ENCODE results near the gene NUP62CL. TPM values are rescaled to one million over a fixed set of nuclear protein-coding genes. Genes with fewer than 3 reads are reported as not detected.

NUP62CL gene
- total RNA-seq, 2 experiments from 2014 or later, result 10.6 to 37.6 TPM

- DNase-seq (ENCODE audit: low spot score), result no peak
These were observed 51.2 kb downstream of the NUP62CL start for GRCh38 chrX:107154787-107155620.

GRCh38 chrX:107153005-107153404 is 53.2 kb downstream of the NUP62CL start:
- H3K27ac ChIP-seq (ENCODE audit: low read depth, low read length, poor library complexity, severe bottlenecking), result no peak overlapping the region
- ChIA-PET POLR2A (no interaction called here), CTCF (ENCODE audit: unreplicated experiment) (no interaction called here)
- no peaks in the 10 kb centered on the region for H3K36me3 ChIP-seq (ENCODE audit: insufficient read depth, low read length)
- BruUV-seq (replicated peaks), result no TSS peak
- DNase-seq (ENCODE audit: low spot score), result no peak
- no peaks in the 10 kb centered on the region for H4K20me1 ChIP-seq (ENCODE audit: insufficient read depth, low read length)
- H2AFZ ChIP-seq (ENCODE audit: low read length), result no peak overlapping the region
- TF ChIP-seq, protein P1, sequence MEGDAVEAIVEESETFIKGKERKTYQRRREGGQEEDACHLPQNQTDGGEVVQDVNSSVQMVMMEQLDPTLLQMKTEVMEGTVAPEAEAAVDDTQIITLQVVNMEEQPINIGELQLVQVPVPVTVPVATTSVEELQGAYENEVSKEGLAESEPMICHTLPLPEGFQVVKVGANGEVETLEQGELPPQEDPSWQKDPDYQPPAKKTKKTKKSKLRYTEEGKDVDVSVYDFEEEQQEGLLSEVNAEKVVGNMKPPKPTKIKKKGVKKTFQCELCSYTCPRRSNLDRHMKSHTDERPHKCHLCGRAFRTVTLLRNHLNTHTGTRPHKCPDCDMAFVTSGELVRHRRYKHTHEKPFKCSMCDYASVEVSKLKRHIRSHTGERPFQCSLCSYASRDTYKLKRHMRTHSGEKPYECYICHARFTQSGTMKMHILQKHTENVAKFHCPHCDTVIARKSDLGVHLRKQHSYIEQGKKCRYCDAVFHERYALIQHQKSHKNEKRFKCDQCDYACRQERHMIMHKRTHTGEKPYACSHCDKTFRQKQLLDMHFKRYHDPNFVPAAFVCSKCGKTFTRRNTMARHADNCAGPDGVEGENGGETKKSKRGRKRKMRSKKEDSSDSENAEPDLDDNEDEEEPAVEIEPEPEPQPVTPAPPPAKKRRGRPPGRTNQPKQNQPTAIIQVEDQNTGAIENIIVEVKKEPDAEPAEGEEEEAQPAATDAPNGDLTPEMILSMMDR (conservative IDR thresholded peaks at IDR 0.05; ENCODE audit: low read length), result no peak
- no peak for TF ChIP-seq EZH2phosphoT487 (IDR thresholded peaks at IDR 0.05; ENCODE audit: borderline replicate concordance, low read depth, low read length)
- intact Hi-C loops (cut with micrococcal nuclease; ENCODE audit: unreplicated experiment), result no loop called here
- no peaks in the 10 kb centered on the region for H3K9me2 ChIP-seq (ENCODE audit: insufficient read depth, low read length)
- no peaks in the 10 kb centered on the region for H3K79me2 ChIP-seq (ENCODE audit: insufficient read depth, low read depth, low read length)
- no peaks in the 10 kb centered on the region for H3K9me3 ChIP-seq (ENCODE audit: low read length)
- no peak overlapping the region for H3K4me3 ChIP-seq (ENCODE audit: low read depth, low read length, poor library complexity, severe bottlenecking)
- H3K4me2 ChIP-seq (ENCODE audit: low read length), result no peak overlapping the region
- H3K4me1 ChIP-seq (ENCODE audit: insufficient read depth, low read length, poor library complexity, severe bottlenecking), result no peaks in the 10 kb centered on the region

More at GRCh38 chrX:107154787-107155620, 51.2 kb downstream of the NUP62CL start:
- Histone ChIP-seq H3K79me2 (ENCODE audit: insufficient read depth, low read depth, low read length) (no peaks in the 10 kb centered on the region), H3K4me2 (ENCODE audit: low read length) (no peak overlapping the region), H2AFZ (ENCODE audit: low read length) (no peak overlapping the region), H3K9me3 (ENCODE audit: low read length) (no peaks in the 10 kb centered on the region), H3K36me3 (ENCODE audit: insufficient read depth, low read length) (no peaks in the 10 kb centered on the region), H3K4me3 (ENCODE audit: low read depth, low read length, poor library complexity, severe bottlenecking) (no peak overlapping the region), H4K20me1 (ENCODE audit: insufficient read depth, low read length) (no peaks in the 10 kb centered on the region), H3K9me2 (ENCODE audit: insufficient read depth, low read length) (no peaks in the 10 kb centered on the region), H3K27ac (ENCODE audit: low read depth, low read length, poor library complexity, severe bottlenecking) (no peak overlapping the region), H3K4me1 (ENCODE audit: insufficient read depth, low read length, poor library complexity, severe bottlenecking) (no peaks in the 10 kb centered on the region)
- BruUV-seq (replicated peaks), result no TSS peak
- ChIA-PET POLR2A (no interaction called here), CTCF (ENCODE audit: unreplicated experiment) (no interaction called here)
- intact Hi-C loops (cut with micrococcal nuclease; ENCODE audit: unreplicated experiment), result no loop called here
- no peak for TF ChIP-seq EZH2phosphoT487 (IDR thresholded peaks at IDR 0.05; ENCODE audit: borderline replicate concordance, low read depth, low read length)
- TF ChIP-seq, protein P1 (conservative IDR thresholded peaks at IDR 0.05; ENCODE audit: low read length), result no peak

DNA sequence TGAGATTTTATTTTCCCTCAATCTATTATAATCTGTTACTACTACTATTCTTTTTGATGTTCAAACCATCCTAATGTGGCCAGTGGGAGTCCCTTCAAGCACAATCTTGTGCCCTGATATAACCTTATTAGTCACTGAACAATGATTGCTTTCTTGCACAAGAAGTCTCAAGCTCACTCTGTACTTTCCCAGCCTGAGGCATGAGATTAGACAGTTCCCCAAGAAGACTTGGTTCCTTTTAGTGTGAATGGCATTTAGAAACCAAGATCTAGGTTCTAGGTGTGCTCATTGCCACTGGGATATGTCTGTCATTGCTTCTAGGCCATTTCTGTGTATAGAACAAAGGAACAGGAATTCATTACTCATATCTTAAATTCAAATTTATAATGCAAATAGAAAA is 59.6 kb downstream of the NUP62CL start:
- Histone ChIP-seq H3K4me2 (ENCODE audit: low read length) (no peak overlapping the region), H3K4me1 (ENCODE audit: insufficient read depth, low read length, poor library complexity, severe bottlenecking) (no peaks in the 10 kb centered on the region), H3K79me2 (ENCODE audit: insufficient read depth, low read depth, low read length) (no peaks in the 10 kb centered on the region), H3K27ac (ENCODE audit: low read depth, low read length, poor library complexity, severe bottlenecking) (no peak overlapping the region), H2AFZ (ENCODE audit: low read length) (no peak overlapping the region), H3K9me3 (ENCODE audit: low read length) (no peaks in the 10 kb centered on the region), H4K20me1 (ENCODE audit: insufficient read depth, low read length) (no peaks in the 10 kb centered on the region), H3K4me3 (ENCODE audit: low read depth, low read length, poor library complexity, severe bottlenecking) (no peak overlapping the region), H3K36me3 (ENCODE audit: insufficient read depth, low read length) (no peaks in the 10 kb centered on the region), H3K9me2 (ENCODE audit: insufficient read depth, low read length) (no peaks in the 10 kb centered on the region)
- no peak for DNase-seq (ENCODE audit: low spot score)
- intact Hi-C loops (cut with micrococcal nuclease; ENCODE audit: unreplicated experiment), result no loop called here
- CTCF ChIA-PET (ENCODE audit: unreplicated experiment), result no interaction called here
- no TSS peak for BruUV-seq (replicated peaks)
- POLR2A ChIA-PET, result no interaction called here
- TF ChIP-seq, protein P1 (conservative IDR thresholded peaks at IDR 0.05; ENCODE audit: low read length), result no peak
- no peak for TF ChIP-seq EZH2phosphoT487 (IDR thresholded peaks at IDR 0.05; ENCODE audit: borderline replicate concordance, low read depth, low read length)
